T47D (cell line): ENCODE measurements around the gene CLTA.
"Not testable (repeated sequence)": the region's sequence is repeated elsewhere in the genome, so short reads cannot be mapped to it uniquely, and the experiment has no call there.

ENCODE experiments used
- DNase-seq, 2 experiments: peaks; one replicate each; pipeline versions ENCODE4 v3.0.0 to v3.0.0-alpha.2; 2011 to 2012; ENCODE audit warnings: low read depth in 1 of 2, low spot score in 1 of 2
- JUND ChIP-seq: IDR thresholded peaks from 2 replicates; pipeline ENCODE4 v1.6.1; 2012; ENCODE audit warnings: low read depth
- in situ Hi-C: cut with HindIII; loops from 2 replicates; pipeline ENCODE4 v1.10.0; 2016; ENCODE audit warnings: low sequenced_read_pairs, low pct_unique_long_range_greater_than_20kb

CLTA gene

GRCh38 chr9:36150574-36151315 is 40.0 kb upstream of the CLTA start:
- no peak for TF ChIP-seq JUND
- no peak for DNase-seq
- in situ Hi-C loops = no loop called here

GRCh38 chr9:36151316-36152210 is 39.2 kb upstream of the CLTA start:
- no peak for DNase-seq
- TF ChIP-seq JUND = no peak
- in situ Hi-C loops = no loop called here

GRCh38 chr9:36152741-36153438 is 37.8 kb upstream of the CLTA start:
- TF ChIP-seq JUND = no peak
- no peak for DNase-seq
- in situ Hi-C loops = no loop called here

GRCh38 chr9:36153746-36154145 is 37.0 kb upstream of the CLTA start:
- in situ Hi-C loops = no loop called here
- no peak for DNase-seq
- no peak for TF ChIP-seq JUND

GRCh38 chr9:36154331-36154952 is 36.3 kb upstream of the CLTA start:
- no peak for TF ChIP-seq JUND
- in situ Hi-C loops = no loop called here
- no peak for DNase-seq

GRCh38 chr9:36156116-36156515 is 34.6 kb upstream of the CLTA start:
- no peak for TF ChIP-seq JUND
- in situ Hi-C loops = no loop called here
- no peak for DNase-seq

- TF ChIP-seq JUND = no peak
These were observed 32.6 kb upstream of the CLTA start for GRCh38 chr9:36158122-36158521.

GRCh38 chr9:36158917-36159316 is 31.8 kb upstream of the CLTA start:
- no peak for DNase-seq
- no peak for TF ChIP-seq JUND
- in situ Hi-C loops = no loop called here

More at GRCh38 chr9:36158122-36158521, 32.6 kb upstream of the CLTA start:
- DNase-seq = no peak
- in situ Hi-C loops = no loop called here

- in situ Hi-C loops = not testable (repeated sequence)
- DNase-seq = peak in 1 of 2 experiments; percentile 14
These were observed 31.2 kb upstream of the CLTA start for GRCh38 chr9:36159509-36159908.

- DNase-seq, in situ Hi-C loops: not testable (repeated sequence)
These were observed 30.6 kb upstream of the CLTA start for GRCh38 chr9:36160126-36160525.

GRCh38 chr9:36161187-36161586 is 29.5 kb upstream of the CLTA start:
- no peak for TF ChIP-seq JUND
- in situ Hi-C loops = no loop called here
- DNase-seq = no peak

- DNase-seq = no peak
- in situ Hi-C loops = no loop called here
- TF ChIP-seq JUND = no peak
These were observed 28.4 kb upstream of the CLTA start for GRCh38 chr9:36162211-36162738.
